HG03108 (cell line): Measurements from ENCODE around the gene LRRC74A.

Experiments
- ATAC-seq: cut with Tn5 transposase; IDR thresholded peaks from one replicate; pipeline ENCODE4 v1.9.1; 2021; ENCODE audit warnings: moderate library complexity; ENCODE audit not compliant: unreplicated experiment

The LRRC74A gene

GRCh38 chr14:76918782-76919394 lies 92.7 kb downstream of the LRRC74A start:
- no peak for ATAC-seq
